Stimulated activated CD4-positive, alpha-beta T cell treated with anti-CD3 and anti-CD28 coated beads, Interleukin-4, amount 100 ng/mL, for 24 hours (primary cell): Measurements from ENCODE around the gene TBX2.
"Not testable (repeated sequence)": the region's sequence is repeated elsewhere in the genome, so short reads cannot be mapped to it uniquely, and the experiment has no call there.

Experiments used
- DNase-seq: peaks from one replicate; pipeline ENCODE4 v3.0.0-alpha.2; 2020

TBX2 gene

DNA sequence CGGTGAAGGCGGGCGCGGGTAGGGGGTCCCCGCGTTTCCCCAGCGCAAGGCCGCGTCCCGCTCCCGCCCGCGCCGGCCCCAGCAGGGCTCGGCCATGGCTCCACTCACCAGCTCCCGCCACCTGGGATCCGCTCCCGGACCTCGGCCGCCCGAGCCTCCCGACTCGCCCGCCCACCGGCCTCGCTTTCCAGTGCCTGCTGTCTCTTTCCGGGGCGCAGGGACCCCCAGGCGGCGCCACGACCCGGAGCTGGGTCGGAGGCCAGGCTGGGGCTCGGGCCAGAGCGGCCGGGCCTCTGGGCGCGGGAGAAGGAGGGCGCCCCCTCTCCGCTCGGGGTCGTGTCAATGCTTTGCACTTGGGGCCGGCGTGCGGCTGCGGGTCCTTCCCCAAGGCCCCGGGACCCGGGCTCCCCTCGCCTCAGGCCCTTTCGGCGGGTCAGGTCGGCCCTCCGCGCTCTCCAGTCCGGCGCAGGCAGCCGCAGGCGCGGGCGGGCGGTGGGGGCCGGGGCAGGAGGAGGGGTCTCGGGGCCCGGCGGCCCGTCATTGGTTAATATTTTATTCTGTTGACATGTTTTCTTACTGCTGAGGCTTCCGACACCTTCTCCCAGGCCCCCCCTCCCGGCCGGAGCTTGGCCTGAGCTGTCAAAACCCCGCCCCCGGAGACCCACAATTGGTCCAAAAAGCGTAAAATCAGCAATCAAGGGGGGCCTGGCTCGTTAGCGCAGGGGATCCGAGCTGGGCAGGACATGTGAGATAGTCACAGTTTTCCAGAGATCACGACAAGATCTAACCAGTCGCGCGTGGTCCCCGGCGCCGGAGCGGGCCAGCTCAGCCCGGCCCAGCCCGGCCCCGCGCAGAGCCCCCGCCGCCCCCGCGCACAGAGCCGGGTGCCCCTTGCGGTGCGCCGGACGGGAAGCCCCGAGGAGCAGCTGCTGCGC lies at the start of gene TBX2:
TSS of gene TBX2 (plus strand) at position 713 of the 935 bp plus-strand sequence. CDS start 334 bp downstream, outside the sequence.
- DNase-seq = no peak

DNA sequence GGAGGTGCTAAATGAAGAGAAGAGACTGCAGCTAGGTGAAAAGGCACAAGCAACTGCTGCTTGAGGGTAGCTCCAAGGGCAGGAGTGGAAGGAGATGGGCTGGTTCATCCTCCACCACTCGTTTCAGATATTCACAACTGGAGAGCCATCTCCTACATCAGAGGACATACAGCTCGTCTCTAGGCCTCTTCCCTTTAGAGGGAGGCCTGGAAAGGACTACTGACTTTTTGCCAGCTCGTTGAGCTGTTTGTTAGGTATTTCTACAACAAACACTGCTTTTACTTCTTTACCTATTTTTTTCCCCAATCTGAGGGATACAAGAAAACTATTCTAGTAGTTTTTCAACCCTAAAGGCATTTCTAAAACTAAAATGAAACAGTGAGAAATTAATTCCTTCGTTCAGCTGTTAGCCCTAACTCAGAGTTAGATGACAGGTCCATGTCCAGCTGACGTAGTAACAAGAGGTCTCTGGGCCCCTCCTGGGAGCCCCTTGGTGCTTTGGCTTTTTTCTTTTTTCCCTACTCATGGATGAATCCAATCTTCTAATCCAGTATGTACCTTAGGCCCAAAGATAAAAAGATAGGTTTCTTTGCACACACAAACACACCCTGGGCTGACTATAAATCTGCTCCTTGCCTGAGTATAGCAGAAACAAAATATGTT lies 47.8 kb upstream of the TBX2 start:
- DNase-seq = no peak

DNA sequence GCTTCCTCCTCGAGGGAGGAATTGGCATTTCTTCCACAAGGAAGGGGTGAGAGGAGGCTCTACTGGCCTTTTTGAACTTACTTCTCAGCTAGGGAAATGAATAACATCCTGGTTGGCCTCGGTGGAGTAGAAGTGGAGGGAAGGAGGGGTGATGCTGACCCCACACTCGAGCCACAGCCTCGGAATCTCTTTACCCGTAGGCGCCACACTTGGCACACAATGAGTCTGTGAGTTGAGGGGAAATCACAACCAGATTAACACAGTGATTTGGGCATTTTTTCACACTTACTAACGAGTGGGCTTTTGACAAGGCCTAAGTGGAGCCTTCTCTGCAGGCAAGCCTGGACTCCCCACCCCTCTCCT lies 47.3 kb upstream of the TBX2 start:
- no peak for DNase-seq

DNA sequence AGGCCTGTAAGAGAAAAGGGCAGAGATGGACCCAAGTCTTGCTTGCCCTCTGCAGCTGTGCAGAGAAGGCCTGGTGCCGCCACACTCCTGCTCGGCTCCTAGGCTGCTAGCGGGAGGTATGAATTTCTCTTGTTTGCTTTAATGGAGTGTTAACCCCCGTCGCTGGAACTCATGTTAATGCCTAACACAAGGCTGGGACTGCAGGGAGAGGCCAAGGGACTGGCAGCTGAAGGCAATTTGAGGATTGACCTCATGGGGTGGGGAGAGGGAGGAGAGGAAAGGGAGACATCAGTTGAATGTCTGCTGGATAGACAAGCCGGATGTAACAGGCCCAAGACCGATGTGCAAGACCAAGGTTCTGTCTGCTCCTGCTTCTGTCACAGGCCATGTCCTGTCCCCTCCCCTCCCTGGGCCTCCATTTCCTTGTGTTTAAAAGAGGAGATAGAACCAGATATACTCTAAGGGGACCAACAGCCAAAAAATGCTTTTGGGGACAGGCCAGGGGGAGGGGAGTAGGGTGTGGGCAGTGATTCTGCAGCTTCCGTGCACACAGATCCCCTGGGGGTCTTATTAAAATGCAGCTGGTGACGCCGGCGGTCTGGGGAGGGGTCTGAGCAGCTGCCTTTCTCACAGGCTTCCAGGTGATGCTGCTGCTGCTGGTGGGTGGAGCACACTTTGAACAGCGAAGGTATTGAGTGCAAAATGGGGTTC lies 46.7 kb upstream of the TBX2 start:
- DNase-seq = no peak

DNA sequence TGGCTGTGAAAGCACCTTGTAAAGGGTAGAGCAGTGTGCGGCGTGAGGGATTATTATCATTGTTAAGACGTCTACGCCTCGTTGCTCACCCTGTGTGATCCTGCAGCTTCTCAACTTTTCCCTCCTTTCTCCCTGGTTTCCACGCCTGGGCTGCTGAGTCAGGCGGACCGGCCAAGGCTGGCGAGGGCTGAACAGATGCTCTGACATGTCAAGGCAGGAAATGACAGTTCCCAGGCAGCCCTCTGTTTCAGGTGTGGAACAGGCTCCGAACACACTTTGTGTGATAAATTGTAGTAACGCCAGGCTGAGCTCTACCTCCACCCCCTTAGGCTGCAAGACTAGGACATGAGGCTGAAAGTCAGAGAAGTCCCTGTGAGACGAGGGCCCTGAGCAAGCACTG lies 46.0 kb upstream of the TBX2 start:
- no peak for DNase-seq

DNA sequence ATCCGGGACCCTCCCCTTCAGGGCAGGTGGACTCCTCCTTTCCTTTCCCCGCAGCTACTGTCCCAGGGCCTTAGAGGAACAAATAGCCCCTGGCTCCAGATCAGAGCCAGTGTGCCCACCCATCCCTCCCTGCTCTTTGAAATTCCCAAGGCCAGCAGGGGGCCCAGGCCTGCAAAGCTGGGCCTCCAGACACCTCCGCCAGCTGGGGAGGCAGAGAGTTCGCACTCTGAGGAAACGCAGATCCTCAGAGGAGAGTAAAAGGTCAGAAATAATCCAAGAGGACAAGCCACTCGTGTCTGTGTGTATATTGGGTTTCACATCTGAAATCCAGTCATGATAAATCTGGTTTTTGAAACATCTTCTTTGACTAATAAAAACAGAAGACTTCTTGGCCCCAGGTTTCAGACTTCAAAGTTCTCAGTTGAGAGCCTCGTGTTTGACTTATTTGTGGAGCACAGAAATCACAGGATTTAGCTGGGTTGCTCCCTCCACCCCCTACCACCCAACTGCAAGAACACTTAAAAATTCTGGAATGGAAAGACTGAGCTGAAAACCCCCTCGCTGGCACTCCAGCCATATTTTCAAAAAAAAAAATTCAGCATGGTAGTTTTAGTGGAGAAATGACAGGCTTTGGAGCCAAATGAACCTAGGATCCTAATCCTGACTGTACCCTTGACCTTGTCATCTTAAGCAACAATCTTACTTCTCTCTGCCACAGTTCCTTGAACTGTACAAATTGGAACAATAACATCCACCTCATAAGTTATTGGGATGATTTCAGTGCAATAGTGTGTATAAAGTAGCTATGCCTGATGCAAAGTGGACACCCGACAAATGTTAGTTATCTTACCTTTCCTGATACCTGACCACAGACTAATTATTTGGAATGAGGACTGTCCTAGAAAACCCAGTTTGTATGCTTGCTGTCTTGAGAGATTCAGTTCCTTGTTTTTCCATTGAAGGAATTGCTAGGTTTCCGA lies 44.5 kb upstream of the TBX2 start:
- no peak for DNase-seq

DNA sequence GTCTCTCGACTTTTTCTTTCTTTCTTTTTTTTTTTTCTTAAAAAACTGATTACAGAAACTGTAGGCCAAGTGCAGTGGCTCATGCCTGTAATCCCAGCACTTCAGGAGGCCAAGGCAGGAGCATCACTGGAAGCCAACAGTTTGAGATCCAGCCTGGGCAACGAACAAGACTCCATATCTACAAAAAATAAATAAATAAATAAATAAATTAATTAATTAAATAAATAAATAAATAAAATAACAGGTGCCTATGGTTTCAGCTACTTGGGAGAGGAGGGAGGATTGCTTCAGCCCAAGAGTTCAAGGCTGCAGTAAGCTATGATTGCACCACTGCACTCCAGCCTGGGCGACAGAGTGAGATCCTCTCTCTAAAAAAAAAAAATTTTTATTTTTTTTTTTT lies 42.6 kb upstream of the TBX2 start:
- DNase-seq = not testable (repeated sequence)

DNA sequence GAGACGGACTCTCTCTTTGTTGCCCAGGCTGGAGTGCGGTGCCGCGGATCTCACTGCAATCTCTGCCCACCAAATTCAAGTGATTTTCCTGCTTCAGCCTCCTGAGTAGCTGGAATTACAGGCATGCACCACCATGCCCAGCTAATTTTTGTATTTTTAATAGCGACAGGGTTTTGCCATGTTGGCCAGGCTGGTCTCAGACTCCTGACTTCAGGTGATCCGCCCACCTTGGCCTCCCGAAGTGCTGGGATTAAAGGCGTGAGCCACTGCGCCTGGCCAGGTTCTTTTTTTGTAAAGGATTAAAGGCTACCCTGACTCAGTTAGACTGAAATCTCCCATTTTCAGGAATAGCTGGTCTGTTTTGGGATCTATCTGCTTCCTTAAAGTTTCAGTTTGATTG lies 40.1 kb upstream of the TBX2 start:
- DNase-seq = not testable (repeated sequence)

DNA sequence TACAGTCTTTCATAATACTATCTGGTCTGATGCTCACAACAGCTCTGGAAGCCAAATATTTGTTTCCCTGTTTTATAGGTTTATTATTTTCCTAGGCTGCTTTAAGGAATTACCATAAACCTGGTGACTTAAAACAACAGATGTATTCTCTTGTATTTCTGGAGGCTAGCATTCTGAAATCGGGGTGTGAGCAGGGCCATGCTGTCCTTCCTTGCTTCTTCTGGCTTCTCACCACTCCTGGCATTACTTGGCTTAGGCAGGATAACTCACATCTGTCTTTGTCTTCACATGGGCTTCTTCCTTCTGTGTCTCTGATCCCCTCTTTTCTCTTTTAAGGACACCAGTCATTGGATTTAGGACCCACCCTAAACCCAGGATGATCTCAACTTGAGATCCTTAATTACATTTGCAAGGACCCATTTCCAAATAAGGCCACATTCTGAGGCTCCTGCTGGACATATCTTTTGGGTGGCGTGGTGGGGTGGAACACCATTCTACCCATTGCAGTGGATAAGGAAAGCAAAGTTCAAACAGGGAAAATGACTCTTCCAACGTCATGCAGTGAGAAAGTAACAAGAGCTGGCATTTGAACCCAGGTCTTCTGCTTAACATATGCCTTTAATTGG lies 39.2 kb upstream of the TBX2 start:
- no peak for DNase-seq

DNA sequence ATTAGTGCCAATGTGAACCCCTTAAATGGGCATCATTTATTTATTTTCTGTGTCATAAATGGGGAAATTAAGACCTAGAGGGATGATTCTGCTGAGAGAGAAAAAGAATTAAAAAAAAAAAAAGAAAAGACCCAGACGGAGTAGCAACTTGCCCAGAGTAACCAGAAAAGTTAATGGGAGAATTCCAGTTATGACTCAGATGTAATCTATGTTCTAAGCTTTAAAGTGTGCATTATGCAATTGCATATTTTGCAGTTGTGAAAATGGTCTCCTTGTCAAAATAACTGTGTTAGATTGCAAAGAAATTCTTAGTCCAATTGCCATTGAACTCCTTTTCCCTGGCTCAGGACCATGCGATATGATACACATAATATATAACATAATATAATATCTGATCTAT lies 38.6 kb upstream of the TBX2 start:
- no peak for DNase-seq

DNA sequence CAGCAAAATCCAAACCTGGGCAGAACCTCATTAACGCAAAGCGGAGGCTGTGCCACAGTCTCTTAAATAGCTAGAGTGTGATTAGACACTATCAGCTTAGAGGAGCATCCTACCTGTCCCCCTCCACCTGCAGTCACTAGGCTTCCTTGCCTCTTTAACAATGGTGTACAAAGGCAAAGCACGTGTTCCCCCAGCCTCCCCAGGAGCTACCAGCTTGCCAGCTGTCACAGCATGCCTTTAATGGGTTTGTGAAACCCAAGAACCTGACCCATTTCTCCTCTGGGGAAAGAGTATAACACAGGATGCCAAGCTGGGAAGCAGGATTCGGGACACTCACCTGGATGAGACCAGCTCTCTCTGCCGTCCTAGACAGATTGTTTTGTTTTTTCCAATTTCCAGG lies 37.2 kb upstream of the TBX2 start:
- no peak for DNase-seq

DNA sequence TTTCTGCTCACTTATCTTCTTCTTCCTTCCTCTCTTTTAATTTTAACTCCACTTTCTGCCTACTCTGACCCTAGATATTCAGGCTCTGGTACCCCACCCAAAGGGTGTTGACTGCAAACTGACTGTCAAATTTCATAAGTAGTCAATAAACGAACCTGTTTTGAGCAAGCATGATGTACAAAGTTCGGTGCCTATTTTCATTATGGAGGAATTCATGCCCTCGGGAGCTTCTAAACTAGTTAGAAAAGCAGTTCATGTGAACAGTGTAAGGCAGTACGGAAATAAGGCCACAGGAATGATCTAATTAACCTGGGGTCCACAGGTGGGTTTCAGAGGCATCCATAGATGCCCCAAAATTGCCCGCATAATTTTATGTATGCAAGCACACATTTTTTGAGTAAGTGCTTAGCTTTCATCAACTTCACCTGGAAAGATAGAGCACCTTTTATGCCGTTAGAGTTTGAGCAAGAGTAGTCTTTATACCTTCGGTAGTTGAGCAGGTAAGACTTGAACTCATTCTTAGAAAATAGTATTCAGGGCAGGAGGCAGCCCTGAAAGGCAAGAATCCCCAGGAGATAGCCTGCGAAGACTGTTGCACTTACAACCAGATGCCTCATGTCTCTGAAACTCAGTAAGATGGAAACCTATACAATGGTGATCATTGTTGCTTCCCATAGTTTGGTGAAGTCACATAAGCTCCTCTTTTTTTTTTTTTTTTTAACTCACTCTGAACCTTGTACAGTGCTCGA lies 36.6 kb upstream of the TBX2 start:
- no peak for DNase-seq

DNA sequence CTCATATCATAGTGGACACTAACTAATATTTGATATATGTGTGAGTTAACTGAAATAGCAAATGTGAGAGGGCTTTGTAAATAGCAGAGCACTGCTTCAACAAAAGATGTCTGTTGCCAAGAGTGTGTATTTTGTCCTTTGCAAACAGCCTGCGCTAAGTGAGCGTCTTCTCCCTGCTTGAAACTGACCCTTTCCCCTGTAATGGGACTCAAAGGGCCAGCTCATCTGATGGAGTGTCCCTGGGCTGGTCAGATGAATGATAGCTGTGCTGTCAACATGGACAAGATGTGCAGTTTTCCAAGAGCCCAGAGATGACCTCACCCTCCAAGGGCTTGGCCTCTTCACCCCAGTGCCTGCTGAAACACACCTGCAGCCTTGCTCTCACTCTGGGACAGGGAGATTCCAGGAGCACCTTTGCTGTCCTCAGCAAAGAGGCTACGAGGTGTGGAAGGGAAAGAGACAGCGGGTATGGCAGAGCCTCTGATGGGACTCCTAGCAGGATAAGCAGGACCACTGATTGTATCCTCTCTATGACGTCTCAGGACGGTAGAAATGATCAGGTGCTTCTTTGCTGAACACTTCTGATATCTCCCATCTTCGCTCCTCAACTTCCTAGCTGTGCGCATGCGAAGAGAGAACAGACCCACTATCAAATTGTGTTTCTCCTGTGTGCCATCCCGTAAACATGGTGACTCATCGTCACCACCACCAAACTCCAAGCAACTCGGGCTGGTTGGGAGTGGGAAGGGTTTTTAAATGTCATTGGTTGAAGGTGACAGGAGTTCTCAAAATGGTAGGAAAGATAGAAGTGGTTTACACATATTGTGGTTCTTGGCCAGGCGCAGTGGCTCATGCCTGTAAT lies 35.8 kb upstream of the TBX2 start:
- no peak for DNase-seq

DNA sequence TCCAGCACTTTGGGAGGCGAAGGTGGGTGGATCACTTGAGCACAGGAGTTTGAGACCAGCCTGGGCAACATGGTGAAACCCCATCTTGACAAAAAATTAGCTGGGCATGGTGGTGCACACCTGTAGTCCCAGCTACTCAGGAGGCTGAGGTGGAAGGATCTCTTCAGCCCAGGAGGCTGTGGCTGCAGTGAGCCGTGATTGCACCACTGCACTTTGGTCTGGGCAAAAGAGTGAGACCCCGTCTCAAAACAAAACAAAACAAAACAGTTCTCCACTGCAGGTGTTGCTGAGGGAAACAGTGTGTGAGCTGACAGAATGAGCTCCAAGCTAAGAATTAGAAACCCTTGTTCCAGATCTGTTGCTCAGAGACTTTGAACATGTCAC lies 35.2 kb upstream of the TBX2 start:
- no peak for DNase-seq

DNA sequence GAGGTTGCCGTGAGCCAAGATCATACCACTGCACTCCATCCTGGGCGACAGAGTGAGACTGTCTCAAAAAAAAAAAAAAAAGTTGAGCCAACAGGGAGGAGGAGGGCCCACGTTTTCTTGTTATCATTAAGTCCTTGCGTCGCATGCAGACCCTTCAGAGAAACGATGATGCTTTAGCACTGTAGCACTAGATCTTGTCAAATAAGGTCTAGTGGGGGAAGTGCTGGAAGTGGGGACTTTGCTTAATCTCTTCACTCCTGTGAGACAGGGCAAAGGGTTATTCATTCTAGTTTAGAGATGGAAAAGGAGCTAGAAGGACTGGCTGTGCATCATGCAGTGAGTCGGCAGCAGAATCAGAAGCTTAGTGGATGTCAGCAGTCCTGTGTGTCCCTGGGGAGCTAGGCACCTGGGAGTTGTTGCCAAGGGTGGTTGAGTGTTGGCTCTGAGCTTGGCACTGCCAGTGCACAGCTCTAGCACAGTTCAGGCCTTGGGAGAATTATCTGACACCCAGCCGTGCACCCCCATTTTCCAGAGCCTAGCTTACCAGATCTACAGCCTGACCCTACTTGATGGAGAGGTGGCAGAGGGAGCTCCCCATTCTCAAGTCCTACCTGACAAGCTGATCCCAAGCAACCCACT lies 33.4 kb upstream of the TBX2 start:
- DNase-seq = no peak

DNA sequence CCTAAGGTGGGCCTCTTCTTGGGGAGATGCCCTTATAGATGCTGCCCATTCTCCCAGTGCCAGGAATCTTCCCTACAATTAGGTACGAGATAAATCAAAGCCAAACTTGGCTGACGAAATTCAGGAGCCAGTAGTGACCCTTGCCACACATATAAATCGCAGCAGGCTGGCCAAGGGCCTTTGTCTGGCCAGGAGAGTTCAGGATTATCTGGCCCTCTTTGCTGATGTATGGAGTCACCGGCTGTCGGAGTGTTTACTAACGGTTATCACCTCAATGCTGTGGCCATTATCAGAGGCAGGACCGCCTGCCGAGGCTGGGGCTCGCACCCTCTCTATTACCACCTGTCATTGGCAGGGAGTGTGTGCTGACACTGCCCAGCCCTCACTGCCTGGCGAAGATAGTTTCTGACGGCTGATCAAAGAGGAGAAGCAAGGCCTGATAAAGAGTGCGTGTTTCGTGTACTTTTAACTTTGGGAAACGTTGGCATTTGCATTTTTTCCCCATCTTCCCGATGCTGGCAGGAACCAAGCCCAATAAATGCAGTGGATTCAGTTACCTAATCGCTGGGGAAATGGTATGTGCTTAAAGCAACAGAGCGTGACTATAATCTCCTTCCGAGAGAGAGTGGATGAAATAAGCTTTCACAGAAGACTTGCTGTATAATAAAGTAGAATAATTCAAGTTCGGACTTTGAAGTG lies 32.8 kb upstream of the TBX2 start:
- DNase-seq = no peak

DNA sequence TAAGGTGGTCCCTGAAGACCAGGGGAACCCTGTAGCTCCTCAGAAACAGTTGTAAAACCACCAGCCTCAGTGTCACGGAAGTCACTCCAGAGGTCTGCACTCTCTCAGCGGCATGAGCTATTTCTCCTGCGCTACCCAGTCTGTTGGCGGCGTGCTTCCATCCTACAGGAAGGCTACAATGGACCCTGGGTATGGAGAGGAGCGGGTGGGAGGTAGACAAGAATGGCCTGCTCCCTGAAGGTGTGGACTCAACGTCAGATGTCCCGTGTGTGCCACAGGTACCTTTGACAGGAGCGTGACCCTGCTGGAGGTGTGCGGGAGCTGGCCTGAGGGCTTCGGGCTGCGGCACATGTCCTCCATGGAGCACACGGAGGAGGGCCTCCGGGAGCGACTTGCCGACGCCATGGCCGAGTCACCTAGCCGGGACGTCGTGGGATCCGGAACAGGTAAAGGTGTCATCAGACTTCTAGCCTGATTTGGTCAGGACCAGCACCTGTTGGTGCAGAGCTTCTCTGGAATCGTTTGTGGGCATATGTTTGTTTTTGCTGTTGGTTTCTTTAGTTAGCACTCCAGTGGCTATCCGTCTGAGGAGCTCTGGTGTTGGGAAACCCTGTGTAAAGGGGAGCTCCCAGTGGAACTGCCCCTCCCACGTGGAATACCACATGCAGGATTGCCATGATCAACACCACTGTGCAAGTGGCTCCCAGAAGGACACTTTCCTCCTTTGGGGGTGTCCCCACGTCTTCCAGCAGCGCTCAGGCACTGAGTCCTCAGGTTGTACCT lies 31.4 kb upstream of the TBX2 start:
- DNase-seq = no peak

DNA sequence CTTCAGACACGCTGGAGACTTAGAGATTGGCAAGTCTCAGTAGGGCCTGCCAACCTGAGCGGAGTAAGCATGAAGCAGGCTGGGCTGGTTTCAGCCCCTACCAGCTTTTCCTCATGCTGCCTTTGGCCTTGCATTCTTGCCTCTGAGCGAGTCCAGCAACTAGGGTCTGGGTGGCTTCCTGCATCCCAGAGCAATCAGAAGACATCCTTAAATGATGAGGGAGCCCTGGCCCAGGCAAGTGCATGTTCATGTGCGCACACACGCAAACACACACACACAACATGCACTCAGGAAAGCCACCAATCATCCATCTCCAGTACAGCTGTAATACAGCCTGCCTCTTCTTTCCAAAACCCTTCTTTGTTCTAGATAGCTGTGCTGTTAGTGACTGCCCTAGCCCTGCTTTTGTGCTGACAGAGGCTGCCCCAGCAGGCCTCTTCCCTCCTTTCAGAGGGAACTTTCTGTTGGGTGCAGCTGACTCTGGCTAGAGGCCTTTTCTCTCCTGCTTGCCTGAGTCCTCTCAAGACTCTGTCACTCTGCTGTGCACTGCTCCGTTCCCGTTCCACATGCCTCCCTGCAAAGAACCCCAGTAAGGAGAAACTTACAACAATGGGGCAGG lies 30.7 kb upstream of the TBX2 start:
- DNase-seq = no peak
